ENCODE measurements around the gene C7orf25.

DNA sequence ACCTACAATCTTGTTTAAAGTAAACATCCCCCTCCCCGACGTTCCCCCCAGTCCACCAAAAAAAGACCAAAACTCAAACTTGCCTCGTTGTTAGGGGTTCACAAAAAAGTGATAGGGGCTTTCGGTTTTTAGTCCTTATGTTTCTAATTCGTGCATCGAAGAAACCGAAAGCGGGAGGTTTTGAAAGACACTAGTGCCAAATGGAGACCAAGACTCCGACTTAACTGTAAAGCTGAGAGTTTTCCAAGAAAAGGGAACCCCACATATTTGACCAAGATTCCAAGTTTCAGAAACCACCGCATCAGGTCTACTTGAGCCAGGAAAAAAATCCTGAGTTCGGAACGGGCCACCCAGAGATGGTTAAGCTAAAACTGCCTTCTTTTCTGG, 19.6 kb upstream of the C7orf25 start:
- TF ChIP-seq EZH2 (IDR thresholded peaks at IDR 0.05; ENCODE audit: low read length, missing control alignments), result no peak
- TF ChIP-seq, protein P1, sequence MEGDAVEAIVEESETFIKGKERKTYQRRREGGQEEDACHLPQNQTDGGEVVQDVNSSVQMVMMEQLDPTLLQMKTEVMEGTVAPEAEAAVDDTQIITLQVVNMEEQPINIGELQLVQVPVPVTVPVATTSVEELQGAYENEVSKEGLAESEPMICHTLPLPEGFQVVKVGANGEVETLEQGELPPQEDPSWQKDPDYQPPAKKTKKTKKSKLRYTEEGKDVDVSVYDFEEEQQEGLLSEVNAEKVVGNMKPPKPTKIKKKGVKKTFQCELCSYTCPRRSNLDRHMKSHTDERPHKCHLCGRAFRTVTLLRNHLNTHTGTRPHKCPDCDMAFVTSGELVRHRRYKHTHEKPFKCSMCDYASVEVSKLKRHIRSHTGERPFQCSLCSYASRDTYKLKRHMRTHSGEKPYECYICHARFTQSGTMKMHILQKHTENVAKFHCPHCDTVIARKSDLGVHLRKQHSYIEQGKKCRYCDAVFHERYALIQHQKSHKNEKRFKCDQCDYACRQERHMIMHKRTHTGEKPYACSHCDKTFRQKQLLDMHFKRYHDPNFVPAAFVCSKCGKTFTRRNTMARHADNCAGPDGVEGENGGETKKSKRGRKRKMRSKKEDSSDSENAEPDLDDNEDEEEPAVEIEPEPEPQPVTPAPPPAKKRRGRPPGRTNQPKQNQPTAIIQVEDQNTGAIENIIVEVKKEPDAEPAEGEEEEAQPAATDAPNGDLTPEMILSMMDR (conservative IDR thresholded peaks at IDR 0.05 in 1 of 2, IDR thresholded peaks at IDR 0.05 in 1 of 2; ENCODE audit: low read depth in 1 of 2, low read length in 2 of 2), result no peak
